Measurements from ENCODE around the gene DUSP14.

Gene DUSP14

GRCh38 chr17:37517881-37518280 lies 28.2 kb downstream of the DUSP14 start:
- DNase-seq (ENCODE audit: low spot score): no peak

- no peak for DNase-seq (ENCODE audit: low spot score)
These were observed 29.1 kb downstream of the DUSP14 start for GRCh38 chr17:37518826-37519225.

GRCh38 chr17:37519251-37519985 lies 29.7 kb downstream of the DUSP14 start:
- no peak for DNase-seq (ENCODE audit: low spot score)

- DNase-seq (ENCODE audit: low spot score): no peak
These were observed 30.5 kb downstream of the DUSP14 start for GRCh38 chr17:37520174-37520573.

GRCh38 chr17:37521821-37522220 lies 32.1 kb downstream of the DUSP14 start:
- DNase-seq (ENCODE audit: low spot score): no peak

- DNase-seq (ENCODE audit: low spot score): no peak
These were observed 34.1 kb downstream of the DUSP14 start for GRCh38 chr17:37523715-37524219.

- peak; percentile 42 for DNase-seq (ENCODE audit: low spot score)
These were observed 37.7 kb downstream of the DUSP14 start for GRCh38 chr17:37527249-37527851.

GRCh38 chr17:37530420-37530819 lies 40.7 kb downstream of the DUSP14 start:
- DNase-seq (ENCODE audit: low spot score): no peak

- DNase-seq (ENCODE audit: low spot score): no peak
These were observed 43.1 kb downstream of the DUSP14 start for GRCh38 chr17:37532756-37533155.

GRCh38 chr17:37535906-37536305 lies 46.2 kb downstream of the DUSP14 start:
- DNase-seq (ENCODE audit: low spot score): no peak

GRCh38 chr17:37538981-37539659 lies 49.4 kb downstream of the DUSP14 start:
- no peak for DNase-seq (ENCODE audit: low spot score)

- no peak for DNase-seq (ENCODE audit: low spot score)
These were observed 52.4 kb downstream of the DUSP14 start for GRCh38 chr17:37541880-37542660.

- no peak for DNase-seq (ENCODE audit: low spot score)
These were observed 54.0 kb downstream of the DUSP14 start for GRCh38 chr17:37543637-37544052.

- no peak for DNase-seq (ENCODE audit: low spot score)
These were observed 55.8 kb downstream of the DUSP14 start for GRCh38 chr17:37545486-37545885.

GRCh38 chr17:37546302-37546701 lies 56.6 kb downstream of the DUSP14 start:
- no peak for DNase-seq (ENCODE audit: low spot score)

- no peak for DNase-seq (ENCODE audit: low spot score)
These were observed 58.3 kb downstream of the DUSP14 start for GRCh38 chr17:37547986-37548385.

- no peak for DNase-seq (ENCODE audit: low spot score)
These were observed 62.1 kb downstream of the DUSP14 start for GRCh38 chr17:37551788-37552187.

- DNase-seq (ENCODE audit: low spot score): no peak
These were observed 63.8 kb downstream of the DUSP14 start for GRCh38 chr17:37553401-37553966.

- no peak for DNase-seq (ENCODE audit: low spot score)
These were observed 65.7 kb downstream of the DUSP14 start for GRCh38 chr17:37555386-37555785.

- DNase-seq (ENCODE audit: low spot score): no peak
These were observed 67.8 kb downstream of the DUSP14 start for GRCh38 chr17:37557482-37557881.

- DNase-seq (ENCODE audit: low spot score): no peak
These were observed 68.6 kb downstream of the DUSP14 start for GRCh38 chr17:37558299-37558698.

Data from germinal center (tissue), 1 donor.